Left ventricle myocardium superior (tissue), 1 donor: Measurements from ENCODE around the gene ACTR1B. TPM values are rescaled to one million over a fixed set of nuclear protein-coding genes. Genes with fewer than 3 reads are reported as not detected.

Experiments
- ATAC-seq: fragments of 200-7000 bp; cut with Tn5 transposase; one replicate; pipeline ENCODE4 v1.9.1; 2020; ENCODE audit warnings: mild to moderate bottlenecking, moderate library complexity
- DNase-seq: peaks from one replicate; pipeline ENCODE4 v3.0.0-alpha.2; 2020
- intact Hi-C: fragments of 100-400 bp; cut with micrococcal nuclease; formaldehyde crosslinking; loops from one replicate; pipeline ENCODE4 v1.11.0; 2022
- total RNA-seq: library from RNA; stranded (reverse); fragmentation: NEBNext Ultra II Directional; extraction: Animal tissue kit (Norgen Biotek cat#: 25700); gene quantifications from one replicate; pipeline ENCODE4 v1.2.1, GENCODE V29; 2021
- donor health status: DM: no; HTN: yes; CAD: no; lungs with severe emphysema.

ACTR1B gene
- total RNA-seq, 1 donor from 2014 or later = 60.1 TPM

DNA sequence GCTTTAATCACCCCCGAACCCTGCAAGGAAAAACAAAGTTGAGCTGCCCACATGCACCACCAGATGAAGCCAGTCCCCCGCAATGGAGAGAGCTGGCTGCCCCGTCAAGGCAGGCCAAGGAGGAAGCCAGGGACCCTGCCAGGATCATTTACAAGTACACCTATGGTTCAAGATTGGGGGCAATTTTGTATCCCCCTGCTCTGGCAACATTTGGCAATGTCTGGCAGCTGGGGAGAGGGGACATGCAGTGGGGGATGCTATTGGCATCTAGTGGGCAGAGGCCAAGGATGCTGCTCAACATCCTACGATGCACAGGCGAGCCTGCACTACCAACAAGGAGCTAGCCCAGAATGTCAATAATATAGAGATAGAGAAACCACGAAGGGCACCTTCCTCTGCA is 1.9 kb downstream of the ACTR1B start:
- intact Hi-C loops = no loop called here
- DNase-seq = no peak
- no peak for ATAC-seq

DNA sequence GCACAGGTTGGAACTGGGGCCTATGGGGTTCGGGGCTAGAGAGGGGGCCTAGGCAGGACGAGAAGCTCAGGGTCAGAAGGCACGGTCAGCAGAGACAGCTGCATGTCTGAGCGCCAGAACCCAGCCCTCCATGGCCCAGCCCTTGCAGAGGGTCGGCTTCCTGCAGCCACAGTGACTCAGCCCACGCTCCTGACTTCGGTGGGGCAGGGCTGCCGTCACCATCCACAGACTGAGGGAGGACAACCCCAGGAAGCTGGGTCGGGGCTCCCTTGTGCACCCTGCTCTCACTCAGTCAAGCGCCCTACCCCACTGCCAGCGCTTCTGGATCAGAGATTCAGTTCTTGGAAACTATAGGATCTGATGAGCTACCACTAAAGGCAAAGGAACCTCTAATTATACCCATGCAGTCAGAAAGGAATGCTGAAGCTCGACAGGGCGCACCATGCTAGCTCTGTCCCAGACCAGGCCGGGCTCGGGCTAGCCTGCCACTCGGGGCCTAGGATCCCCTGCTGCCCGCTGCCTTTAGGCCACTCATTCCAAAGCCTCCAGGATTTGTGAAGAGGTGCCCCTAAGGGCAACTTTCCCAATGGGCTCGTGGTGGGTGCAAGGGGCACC is 3.0 kb downstream of the ACTR1B start:
- intact Hi-C loops = no loop called here
- no peak for ATAC-seq

GRCh38 chr2:97660044-97660774 is 3.6 kb downstream of the ACTR1B start:
- intact Hi-C loops = no loop called here
- DNase-seq = no peak
- no peak for ATAC-seq

More for the DNA sequence above, 3.0 kb downstream of the ACTR1B start:
- no peak for DNase-seq

DNA sequence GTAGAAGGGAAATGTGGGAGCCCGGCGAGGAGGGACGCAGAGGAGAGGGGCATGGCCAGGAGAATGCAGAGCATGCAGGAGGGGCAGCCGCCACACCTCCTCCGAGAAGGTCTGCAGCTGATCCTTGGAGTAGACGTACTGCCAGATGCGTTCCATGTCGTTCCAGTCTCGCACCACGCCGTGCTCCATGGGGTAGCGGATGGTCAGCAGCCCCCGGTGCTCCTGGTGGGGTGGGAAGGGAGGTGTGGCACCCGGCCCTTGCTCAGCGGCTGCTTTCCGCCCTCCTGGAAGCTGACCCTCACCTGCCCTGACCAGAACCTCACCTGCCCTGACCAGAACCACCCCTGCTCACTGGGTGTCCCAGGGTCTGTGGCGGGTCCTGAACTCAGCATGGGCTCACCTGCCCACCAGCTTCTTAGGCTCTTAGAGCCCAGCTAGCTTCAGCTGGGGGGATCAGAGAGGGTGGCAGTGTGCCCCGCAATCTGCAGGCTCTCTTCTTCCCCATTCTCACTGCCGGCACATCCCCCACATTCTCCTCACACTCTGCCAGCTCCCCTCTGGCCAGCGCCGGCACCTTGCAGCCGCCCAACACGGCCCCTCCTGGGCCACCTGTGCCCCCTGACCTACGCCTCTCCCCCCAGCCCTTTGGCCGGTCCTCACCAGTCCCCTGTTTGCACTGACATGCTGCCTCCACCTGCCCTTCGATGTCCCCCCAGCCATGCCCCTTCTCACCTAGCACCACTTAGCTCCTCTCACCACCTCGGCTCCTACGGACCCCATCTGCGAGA is 4.4 kb downstream of the ACTR1B start:
- no peak for DNase-seq
- intact Hi-C loops = no loop called here

GRCh38 chr2:97658691-97659157 is 5.1 kb downstream of the ACTR1B start:
- no peak for DNase-seq
- intact Hi-C loops = no loop called here
- no peak for ATAC-seq

More for the DNA sequence above, 4.4 kb downstream of the ACTR1B start:
- no peak for ATAC-seq

DNA sequence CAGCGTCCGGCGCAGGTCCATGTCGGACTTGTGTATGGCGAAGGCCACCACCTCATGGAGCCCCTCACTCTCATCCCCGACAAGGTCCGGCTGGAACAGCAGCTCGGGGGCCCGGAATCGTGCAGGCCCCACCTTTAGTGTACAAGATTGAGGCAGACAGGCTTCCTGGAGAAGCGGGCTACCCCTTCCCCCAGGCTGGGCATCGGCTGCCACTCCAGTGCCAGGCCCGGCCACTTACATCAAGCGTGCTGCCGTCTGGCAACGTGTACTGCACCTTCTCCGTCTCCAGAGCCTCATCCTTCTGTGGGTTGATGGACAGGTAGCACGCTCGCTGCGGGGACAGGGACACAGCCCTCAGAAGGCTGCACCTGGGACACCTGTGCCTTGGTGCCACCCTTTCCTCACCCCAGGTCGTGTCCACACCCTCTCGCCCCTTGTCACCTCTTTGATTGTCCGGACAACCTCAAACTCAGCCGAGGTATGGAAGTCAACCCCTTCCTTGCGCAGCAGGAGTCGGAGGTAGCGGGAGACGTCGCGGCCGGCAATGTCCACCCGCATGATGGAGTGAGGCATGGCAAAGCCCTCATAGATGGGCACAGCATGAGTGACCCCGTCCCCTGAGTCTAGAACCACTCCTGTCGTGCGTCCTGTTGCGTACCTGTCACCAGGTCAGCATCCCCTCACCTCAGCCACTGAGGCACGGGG is 5.7 kb downstream of the ACTR1B start:
- no peak for DNase-seq
- no peak for ATAC-seq
- intact Hi-C loops = no loop called here

GRCh38 chr2:97656905-97657587 is 6.8 kb downstream of the ACTR1B start:
- DNase-seq (no peak), ATAC-seq (no peak)
- intact Hi-C loops = no loop called here

DNA sequence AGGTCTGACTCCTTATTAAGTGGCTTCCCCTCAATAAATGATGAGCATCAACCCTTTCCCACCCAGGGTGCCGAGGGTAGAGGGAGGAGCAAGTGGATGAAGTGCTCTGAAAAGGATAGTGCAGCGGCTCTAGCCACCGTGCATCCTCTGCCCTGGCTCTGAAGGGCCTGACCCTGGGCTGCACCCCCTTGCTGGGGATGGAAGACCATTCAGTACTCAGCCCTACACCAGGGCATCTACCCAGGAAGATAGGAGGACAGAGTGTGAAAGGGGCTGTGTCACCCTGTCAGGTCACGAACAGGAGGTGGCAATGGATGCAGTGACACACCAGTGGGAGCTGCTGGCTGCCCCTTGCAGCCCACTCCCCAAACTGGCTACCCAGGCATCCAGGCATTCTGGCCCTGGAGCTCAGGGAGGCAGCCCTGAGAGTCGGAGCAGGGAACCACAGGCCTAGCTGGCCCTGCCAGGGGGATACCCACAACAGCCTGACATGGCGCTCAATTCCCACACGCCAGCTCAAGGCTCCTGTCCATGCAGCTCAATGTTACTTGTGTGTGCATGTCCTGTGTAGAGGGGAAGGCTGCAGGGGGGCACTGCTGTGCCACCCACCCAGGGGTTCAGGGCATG is 7.6 kb downstream of the ACTR1B start:
- ATAC-seq = no peak
- intact Hi-C loops = no loop called here
- DNase-seq = no peak

- ATAC-seq (no peak), DNase-seq (no peak)
- intact Hi-C loops = no loop called here
Measured at GRCh38 chr2:97654791-97655190, 9.1 kb downstream of the ACTR1B start.

- intact Hi-C loops = no loop called here
- DNase-seq (no peak), ATAC-seq (no peak)
Measured at GRCh38 chr2:97654309-97654708, 9.5 kb downstream of the ACTR1B start.

- intact Hi-C loops = no loop called here
- ATAC-seq (no peak), DNase-seq (no peak)
Measured at GRCh38 chr2:97653874-97654273, 10.0 kb downstream of the ACTR1B start.

- no peak for ATAC-seq
Measured at GRCh38 chr2:97653473-97653872, 10.4 kb downstream of the ACTR1B start.

GRCh38 chr2:97651114-97651513 is 12.7 kb downstream of the ACTR1B start:
- ATAC-seq (no peak), DNase-seq (no peak)
- intact Hi-C loops = no loop called here

More at GRCh38 chr2:97653473-97653872, 10.4 kb downstream of the ACTR1B start:
- intact Hi-C loops = no loop called here
- no peak for DNase-seq

DNA sequence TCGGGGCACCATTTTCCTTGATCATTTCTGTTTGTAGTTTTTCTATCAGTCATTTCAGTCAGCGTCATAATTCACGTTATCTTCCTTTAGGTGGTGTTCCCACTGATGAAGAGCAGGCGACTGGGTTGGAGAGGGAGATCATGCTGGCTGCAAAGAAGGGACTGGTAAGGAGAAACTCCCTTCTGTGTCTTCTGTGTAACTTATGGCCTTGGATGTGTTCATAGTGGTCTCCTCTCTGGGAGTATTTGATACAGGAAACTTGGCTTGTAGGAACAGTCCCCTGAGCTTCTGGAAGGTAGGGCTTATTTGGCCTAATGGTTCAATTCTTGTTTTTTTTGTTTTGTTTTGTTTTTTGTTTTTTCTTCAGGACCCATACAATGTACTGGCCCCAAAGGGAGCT is 16.9 kb downstream of the ACTR1B start:
- intact Hi-C loops = no loop called here
- ATAC-seq (no peak), DNase-seq (no peak)

- ATAC-seq (peak; percentile 99), DNase-seq (peak; percentile 99)
- intact Hi-C loops = no loop called here
Measured at GRCh38 chr2:97645695-97646629, 17.9 kb downstream of the ACTR1B start, which contains the start of gene COX5B. TSS of gene COX5B (plus strand) at chr2:97646062. CDS start at chr2:97646087, 25 bp downstream.

GRCh38 chr2:97645112-97645694 is 18.6 kb downstream of the ACTR1B start:
- ATAC-seq (peak; percentile 57), DNase-seq (no peak)
- intact Hi-C loops = no loop called here
